ENCODE measurements around the gene OVOL2. TPM values are rescaled to one million over a fixed set of nuclear protein-coding genes. Genes with fewer than 3 reads are reported as not detected.

The OVOL2 gene
- total RNA-seq, 2 experiments from 2014 or later: not detected

GRCh38 chr20:17985388-17986018 lies 72.2 kb downstream of the OVOL2 start:
- H3K4me3 Mint-ChIP-seq: no peak overlapping the region
- no peaks in the 10 kb centered on the region for H3K9me3 Mint-ChIP-seq
- ChIA-PET CTCF (interaction anchor here (0.6 to 1.2 kb wide), 5 partner anchors 9 to 994 kb away, joined by 3 to 4 read pairs (median 3); no protein-coding TSS in a partner anchor), POLR2A (interaction anchor here (0.6 kb wide), 1 partner anchor 19 kb away, joined by 3 read pairs; no protein-coding TSS in a partner anchor)
- H3K36me3 Mint-ChIP-seq (ENCODE audit: low read depth): peaks cover 56% of the 10 kb centered on the region
- H3K27me3 Mint-ChIP-seq: no peaks in the 10 kb centered on the region
- no peak for DNase-seq
- H3K27ac Mint-ChIP-seq: no peak overlapping the region
- H3K4me1 Mint-ChIP-seq: peaks cover 27% of the 10 kb centered on the region

- Mint-ChIP-seq H3K4me1 (peaks cover 42% of the 10 kb centered on the region), H3K9me3 (no peaks in the 10 kb centered on the region), H3K4me3 (no peak overlapping the region), H3K36me3 (ENCODE audit: low read depth) (peaks cover 53% of the 10 kb centered on the region), H3K27ac (peak overlapping the region; percentile 2), H3K27me3 (no peaks in the 10 kb centered on the region)
- DNase-seq: no peak
- ChIA-PET CTCF (interaction anchor here (1.0 to 1.4 kb wide), 3 partner anchors 9 to 18 kb away, joined by 3 to 4 read pairs (median 3); no protein-coding TSS in a partner anchor), POLR2A (no interaction called here)
These were observed 81.4 kb downstream of the OVOL2 start for GRCh38 chr20:17976305-17976704.

Other genes starting within 250 kb of the OVOL2 start
- 100 to 1,000 TPM; 149 to 166 TPM for gene SNX5, start 89.1 kb downstream of the OVOL2 start, total RNA-seq
- gene MGME1, start 88.9 kb downstream of the OVOL2 start, total RNA-seq: 10 to 100 TPM; 36.8 to 41.5 TPM
- gene KAT14, start 79.9 kb upstream of the OVOL2 start, total RNA-seq: 10 to 100 TPM; 19.3 to 20.2 TPM
- 10 to 100 TPM; 13.9 to 14.0 TPM for gene PET117, start 79.9 kb upstream of the OVOL2 start, total RNA-seq
- 1 to 10 TPM; 9.2 to 9.4 TPM for gene ZNF133, start 230.6 kb upstream of the OVOL2 start, total RNA-seq